ENCODE results near the gene BRD4.

DNA sequence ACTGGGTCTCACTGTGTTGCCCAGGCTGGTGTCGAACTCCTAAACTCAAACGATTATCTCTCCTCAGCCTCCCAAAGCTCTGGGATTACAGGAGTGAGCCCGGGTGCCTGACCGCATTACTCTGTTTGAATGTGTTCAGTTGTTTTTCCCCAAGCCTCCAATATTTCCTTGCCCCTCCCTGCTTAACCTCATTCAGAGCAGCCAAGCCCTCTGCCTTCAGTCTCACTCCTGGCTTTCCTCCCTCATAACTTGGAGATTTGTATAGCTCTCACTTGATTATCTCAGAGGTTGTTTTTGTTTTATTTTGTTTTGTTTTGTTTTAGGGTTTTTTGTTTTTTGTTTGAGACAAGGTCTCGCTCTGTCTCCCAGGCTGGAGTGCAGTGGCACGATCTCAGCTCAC, 111.5 kb downstream of the BRD4 start:
- TF ChIP-seq POLR2AphosphoS5 (IDR thresholded peaks at IDR 0.05; ENCODE audit: low read depth, low read length) (no peak), REST (IDR thresholded peaks at IDR 0.05; ENCODE audit: insufficient read depth in 1 of 2, low read depth in 2 of 2, low read length in 2 of 2) (no peak), TAF1 (IDR thresholded peaks at IDR 0.05; ENCODE audit: borderline replicate concordance, insufficient read depth, low read length) (no peak)
